MG63 (cell line): ENCODE data around the gene MUCL1. TPM values are rescaled to one million over a fixed set of nuclear protein-coding genes. Genes with fewer than 3 reads are reported as not detected.
"Not testable (repeated sequence)": the region's sequence is repeated elsewhere in the genome, so short reads cannot be mapped to it uniquely, and the experiment has no call there.

Experiments
- DNase-seq: peaks from one replicate; pipeline ENCODE4 v3.0.0-alpha.2; 2020
- H3K27me3 ChIP-seq: fragments of 250-450 bp; sonication (Bioruptor Pico); 2 replicates; pipeline ENCODE4 v1.5.1; 2020; ENCODE audit warnings: mild to moderate bottlenecking, moderate library complexity
- H3K36me3 ChIP-seq: fragments of 250-450 bp; sonication (Bioruptor Pico); 2 replicates; pipeline ENCODE4 v1.5.1; 2020; ENCODE audit warnings: mild to moderate bottlenecking, moderate library complexity
- H3K4me3 ChIP-seq: fragments of 250-450 bp; sonication (Bioruptor Pico); 2 replicates; pipeline ENCODE4 v1.5.1; 2020; ENCODE audit warnings: mild to moderate bottlenecking, moderate library complexity
- H3K9me3 ChIP-seq: fragments of 250-450 bp; sonication (Bioruptor Pico); 2 replicates; pipeline ENCODE4 v1.5.1; 2020; ENCODE audit warnings: mild to moderate bottlenecking, moderate library complexity
- total RNA-seq: library from RNA; depleted of rRNA; stranded (reverse); fragments of >200 nt; shearing (Covaris generic); gene quantifications from 2 replicates; pipeline ENCODE4 v1.2.3, GENCODE V29; 2014; ENCODE audit warnings: low replicate concordance; rRNA removed

MUCL1 gene
- total RNA-seq, 1 experiment from 2014 or later: not detected

DNA sequence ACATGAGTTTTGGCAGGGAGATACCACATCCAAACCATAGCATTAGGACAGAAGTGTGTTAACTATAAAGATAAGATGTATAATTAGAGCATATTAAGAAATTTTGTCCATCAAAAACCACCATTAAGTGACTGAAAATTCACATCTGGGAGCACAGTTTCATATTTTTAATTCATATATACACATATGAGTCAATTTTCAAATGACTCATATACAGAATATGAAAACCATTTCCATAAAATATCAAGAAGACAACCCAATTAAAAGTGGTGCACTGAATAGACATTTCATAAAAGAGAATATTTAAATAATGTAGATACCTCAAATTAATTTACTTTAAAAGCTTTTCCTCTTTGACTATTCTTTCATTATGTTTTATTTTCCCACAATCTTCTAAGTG is 25.3 kb downstream of the MUCL1 start:
- Histone ChIP-seq H3K36me3 (no peaks in the 10 kb centered on the region), H3K4me3 (no peak overlapping the region), H3K27me3 (no peaks in the 10 kb centered on the region; the same call in 1 of the 2 replicates), H3K9me3 (no peaks in the 10 kb centered on the region; the same call in 1 of the 2 replicates)
- DNase-seq: no peak

- no peak for DNase-seq
- Histone ChIP-seq H3K9me3 (no peaks in the 10 kb centered on the region; the same call in 1 of the 2 replicates), H3K36me3 (no peaks in the 10 kb centered on the region), H3K4me3 (no peak overlapping the region), H3K27me3 (no peaks in the 10 kb centered on the region)
Observed at GRCh38 chr12:54882079-54882478, 27.8 kb downstream of the MUCL1 start.

DNA sequence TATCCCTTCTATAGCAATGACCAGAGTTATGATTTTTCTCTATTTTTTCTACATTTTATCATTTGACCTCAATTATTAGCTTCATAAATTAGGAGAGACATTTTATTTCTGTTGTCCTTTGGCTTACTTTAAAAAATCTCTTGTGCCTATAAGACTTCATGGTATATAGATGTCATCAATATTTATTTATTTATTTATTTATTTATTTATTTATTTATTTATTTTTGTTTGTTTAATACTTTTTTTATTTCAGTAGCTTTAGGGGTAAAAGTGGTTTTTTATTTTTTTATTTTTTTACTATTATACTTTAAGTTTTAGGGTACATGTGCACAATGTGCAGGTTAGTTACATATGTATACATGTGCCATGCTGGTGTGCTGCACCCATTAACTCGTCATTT is 28.3 kb downstream of the MUCL1 start:
- not testable (repeated sequence) for H3K9me3 ChIP-seq, H3K36me3 ChIP-seq, H3K27me3 ChIP-seq, H3K4me3 ChIP-seq, DNase-seq

- H3K9me3 ChIP-seq, H3K27me3 ChIP-seq, H3K4me3 ChIP-seq, DNase-seq, H3K36me3 ChIP-seq: not testable (repeated sequence)
Observed at GRCh38 chr12:54888428-54888827, 34.1 kb downstream of the MUCL1 start.

DNA sequence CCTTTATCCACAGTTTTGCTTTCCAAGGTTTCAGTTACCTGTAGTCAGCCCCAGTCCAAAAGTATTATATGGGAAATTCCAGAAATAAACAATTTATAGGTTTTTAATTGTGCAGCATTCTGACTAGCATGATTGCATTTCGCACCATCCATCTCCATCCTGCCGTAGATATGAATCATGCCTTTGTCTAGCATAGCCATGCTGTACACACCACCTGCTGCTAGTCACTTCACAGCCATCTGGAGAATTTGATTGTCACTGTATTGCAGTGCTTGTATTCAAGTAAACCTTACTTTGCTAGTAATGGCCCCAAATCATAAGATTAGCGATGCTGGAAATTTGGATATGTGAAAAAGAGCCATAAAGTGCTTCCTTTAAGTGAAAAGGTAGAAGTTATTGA is 36.0 kb downstream of the MUCL1 start:
- Histone ChIP-seq H3K9me3 (no peaks in the 10 kb centered on the region), H3K36me3 (no peaks in the 10 kb centered on the region), H3K4me3 (no peak overlapping the region), H3K27me3 (no peaks in the 10 kb centered on the region)
- DNase-seq: no peak

DNA sequence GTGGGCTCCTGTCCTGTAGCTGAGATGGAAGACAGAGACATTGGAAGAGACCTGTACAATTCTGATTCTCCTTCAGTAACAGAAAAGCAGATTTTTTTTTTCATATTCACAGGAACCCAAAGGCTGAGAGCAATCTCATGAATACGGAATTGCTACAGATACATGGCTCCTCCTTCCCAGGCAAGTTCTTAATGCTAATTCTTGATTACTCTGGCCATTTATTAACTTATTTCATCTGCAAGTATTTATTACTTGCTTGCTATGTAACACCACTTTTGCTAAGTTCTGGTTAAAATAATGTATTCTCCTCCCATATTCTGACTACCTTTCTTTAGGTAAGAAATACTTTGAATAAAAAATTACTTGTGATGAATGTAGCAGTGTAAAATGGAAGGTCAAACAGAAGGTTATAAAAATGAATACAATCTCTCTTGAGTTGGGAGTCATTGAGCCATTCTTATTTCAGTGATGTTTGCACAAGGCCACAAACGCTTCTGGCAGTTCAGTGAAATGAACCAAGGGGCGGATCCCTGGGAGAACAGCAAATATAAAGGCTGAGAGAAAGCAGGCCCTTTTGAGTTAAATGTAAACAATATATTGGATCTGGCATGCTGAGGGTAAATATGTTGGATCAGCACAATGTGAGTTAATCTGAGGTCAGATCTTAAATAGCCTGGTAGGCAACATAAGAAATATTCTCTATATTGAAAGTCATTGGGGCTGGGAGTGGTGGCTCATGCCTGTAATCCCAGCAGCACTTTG is 37.6 kb downstream of the MUCL1 start:
- Histone ChIP-seq H3K27me3 (0 out of 2 replicates have a peak, but pooled peaks cover 3% of the 10 kb centered on the region), H3K9me3 (no peaks in the 10 kb centered on the region), H3K4me3 (no peak overlapping the region), H3K36me3 (no peaks in the 10 kb centered on the region)
- DNase-seq: no peak

Other genes with a start within 250 kb of the MUCL1 start
- gene LACRT, start 219.6 kb upstream of the MUCL1 start, total RNA-seq: not detected in 2 replicates
- gene DCD, start 206.2 kb upstream of the MUCL1 start, total RNA-seq: not detected in 2 replicates
- not detected in 2 replicates for gene TESPA1, start 130.2 kb downstream of the MUCL1 start, total RNA-seq
- not detected in 2 replicates for gene NEUROD4, start 165.5 kb downstream of the MUCL1 start, total RNA-seq